SK-N-SH treated with all-trans-retinoic acid at 6 μM for 48 hours (cell line): ENCODE measurements around the gene ZBTB7C.

Source experiments
- ARNTL ChIP-seq: fragments of 450-650 bp; formaldehyde crosslinking; IDR thresholded peaks from 2 replicates; pipeline ENCODE4 v1.5.0; 2020; ENCODE audit warnings: low read depth, mild to moderate bottlenecking, moderate library complexity, borderline replicate concordance
- ESRRG ChIP-seq: fragments of 250-450 bp; sonication (Bioruptor Pico); IDR thresholded peaks from 2 replicates; pipeline ENCODE4 v1.6.1; 2021; ENCODE audit warnings: mild to moderate bottlenecking
- POU6F1 ChIP-seq: fragments of 250-450 bp; sonication (Bioruptor Pico); IDR thresholded peaks from 2 replicates; pipeline ENCODE4 v1.8.0; 2021; ENCODE audit warnings: low read depth, mild to moderate bottlenecking, moderate library complexity, borderline replicate concordance
- RARB ChIP-seq: fragments of 250-450 bp; sonication (Bioruptor Pico); IDR thresholded peaks from 2 replicates; pipeline ENCODE4 v1.8.0; 2021; ENCODE audit warnings: mild to moderate bottlenecking, moderate library complexity

GRCh38 chr18:48192542-48192941, 216.6 kb downstream of the ZBTB7C start:
- TF ChIP-seq ARNTL (CRISPR knock-in tag) (no peak), RARB (no peak), ESRRG (no peak), POU6F1 (no peak)
